ENCODE data around the gene BEST3. TPM values are rescaled to one million over a fixed set of nuclear protein-coding genes. Genes with fewer than 3 reads are reported as not detected.
"Not testable (repeated sequence)": the region's sequence is repeated elsewhere in the genome, so short reads cannot be mapped to it uniquely, and the experiment has no call there.

BEST3 gene
- total RNA-seq, 1 experiment from 2014 or later = 1.1 TPM

DNA sequence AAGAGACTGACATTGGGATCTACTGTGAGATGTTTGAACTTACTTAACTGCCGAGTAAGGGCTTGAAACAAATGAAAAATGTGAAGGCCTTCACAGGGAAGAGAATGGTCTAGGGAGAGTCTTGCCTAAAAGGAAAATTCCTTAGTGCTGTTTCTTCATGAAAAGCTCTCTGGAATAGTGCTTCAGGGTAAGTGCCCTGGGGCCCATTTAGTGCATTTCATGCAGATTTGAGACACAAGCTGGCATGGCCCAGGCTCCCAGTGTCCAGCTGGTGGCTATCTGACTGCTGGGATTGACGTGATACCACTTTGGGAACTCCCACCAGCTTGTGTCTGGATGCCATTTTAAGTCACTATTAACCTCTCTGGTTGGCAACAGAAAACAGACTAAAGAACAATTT lies 26.9 kb downstream of the BEST3 start:
- Mint-ChIP-seq H3K4me1 (ENCODE audit: low read depth, unreplicated experiment) (no peaks in the 10 kb centered on the region), H3K36me3 (ENCODE audit: insufficient read depth, unreplicated experiment) (no peaks in the 10 kb centered on the region), H3K4me3 (ENCODE audit: low read depth, unreplicated experiment) (no peak overlapping the region), H3K27ac (ENCODE audit: unreplicated experiment) (no peak overlapping the region), H3K9me3 (ENCODE audit: low read depth, unreplicated experiment) (no peaks in the 10 kb centered on the region), H3K27me3 (ENCODE audit: unreplicated experiment) (no peaks in the 10 kb centered on the region)
- no TSS peak for BruUV-seq (replicated peaks)
- intact Hi-C loops (cut with micrococcal nuclease; ENCODE audit: unreplicated experiment) = no loop called here
- CTCF ChIA-PET = no interaction called here
- no peak for DNase-seq
- TF ChIP-seq, protein P1, sequence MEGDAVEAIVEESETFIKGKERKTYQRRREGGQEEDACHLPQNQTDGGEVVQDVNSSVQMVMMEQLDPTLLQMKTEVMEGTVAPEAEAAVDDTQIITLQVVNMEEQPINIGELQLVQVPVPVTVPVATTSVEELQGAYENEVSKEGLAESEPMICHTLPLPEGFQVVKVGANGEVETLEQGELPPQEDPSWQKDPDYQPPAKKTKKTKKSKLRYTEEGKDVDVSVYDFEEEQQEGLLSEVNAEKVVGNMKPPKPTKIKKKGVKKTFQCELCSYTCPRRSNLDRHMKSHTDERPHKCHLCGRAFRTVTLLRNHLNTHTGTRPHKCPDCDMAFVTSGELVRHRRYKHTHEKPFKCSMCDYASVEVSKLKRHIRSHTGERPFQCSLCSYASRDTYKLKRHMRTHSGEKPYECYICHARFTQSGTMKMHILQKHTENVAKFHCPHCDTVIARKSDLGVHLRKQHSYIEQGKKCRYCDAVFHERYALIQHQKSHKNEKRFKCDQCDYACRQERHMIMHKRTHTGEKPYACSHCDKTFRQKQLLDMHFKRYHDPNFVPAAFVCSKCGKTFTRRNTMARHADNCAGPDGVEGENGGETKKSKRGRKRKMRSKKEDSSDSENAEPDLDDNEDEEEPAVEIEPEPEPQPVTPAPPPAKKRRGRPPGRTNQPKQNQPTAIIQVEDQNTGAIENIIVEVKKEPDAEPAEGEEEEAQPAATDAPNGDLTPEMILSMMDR (IDR thresholded peaks at IDR 0.05; ENCODE audit: unreplicated experiment) = no peak

DNA sequence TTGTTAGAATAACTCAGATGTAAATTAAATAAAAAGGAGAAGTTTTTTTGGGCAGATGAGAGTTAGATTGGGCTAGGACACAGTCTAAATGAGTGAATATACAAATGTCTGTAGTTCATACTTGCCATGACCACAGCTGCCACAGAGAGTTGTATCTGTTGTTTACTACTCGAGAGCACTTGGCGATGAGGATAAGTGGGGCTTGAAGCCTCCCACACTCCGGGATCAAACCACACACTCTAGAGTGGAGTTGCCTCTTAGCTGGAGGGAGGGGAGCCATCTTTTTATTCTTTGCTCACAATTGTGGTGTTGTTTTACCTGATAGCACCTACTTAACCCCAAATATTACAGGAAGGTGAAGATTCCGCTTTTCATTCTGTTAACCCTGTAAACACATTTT lies 27.5 kb downstream of the BEST3 start:
- Mint-ChIP-seq H3K36me3 (ENCODE audit: insufficient read depth, unreplicated experiment) (no peaks in the 10 kb centered on the region), H3K4me1 (ENCODE audit: low read depth, unreplicated experiment) (no peaks in the 10 kb centered on the region), H3K27ac (ENCODE audit: unreplicated experiment) (no peak overlapping the region), H3K9me3 (ENCODE audit: low read depth, unreplicated experiment) (no peaks in the 10 kb centered on the region), H3K27me3 (ENCODE audit: unreplicated experiment) (no peaks in the 10 kb centered on the region), H3K4me3 (ENCODE audit: low read depth, unreplicated experiment) (no peak overlapping the region)
- no peak for DNase-seq
- BruUV-seq (replicated peaks) = no TSS peak
- TF ChIP-seq, protein P1 (IDR thresholded peaks at IDR 0.05; ENCODE audit: unreplicated experiment) = no peak
- CTCF ChIA-PET = no interaction called here
- intact Hi-C loops (cut with micrococcal nuclease; ENCODE audit: unreplicated experiment) = no loop called here

DNA sequence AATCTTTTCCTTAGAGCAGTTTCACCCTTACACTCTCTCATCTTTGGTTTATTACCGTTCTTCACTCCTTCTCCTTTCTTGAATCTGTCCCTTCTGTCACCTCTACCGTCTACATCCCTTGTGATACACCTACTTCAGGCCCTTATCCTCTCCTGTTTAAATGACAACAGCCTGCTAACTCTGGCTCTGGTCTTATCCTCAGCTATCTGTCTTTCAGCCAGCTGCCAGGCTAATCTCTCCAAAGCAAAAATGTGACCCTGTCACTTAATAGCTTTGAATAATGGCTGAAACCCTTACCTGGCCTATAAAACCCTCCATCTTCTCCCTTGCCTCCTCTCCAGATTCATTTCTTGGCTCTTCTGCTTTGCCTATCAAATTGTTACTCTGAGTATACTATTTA lies 32.3 kb downstream of the BEST3 start:
- BruUV-seq (replicated peaks) = no TSS peak
- DNase-seq = no peak
- H3K9me3 Mint-ChIP-seq (ENCODE audit: low read depth, unreplicated experiment) = no peaks in the 10 kb centered on the region
- no peaks in the 10 kb centered on the region for H3K36me3 Mint-ChIP-seq (ENCODE audit: insufficient read depth, unreplicated experiment)
- CTCF ChIA-PET = no interaction called here
- no peak overlapping the region for H3K27ac Mint-ChIP-seq (ENCODE audit: unreplicated experiment)
- H3K27me3 Mint-ChIP-seq (ENCODE audit: unreplicated experiment) = no peaks in the 10 kb centered on the region
- H3K4me1 Mint-ChIP-seq (ENCODE audit: low read depth, unreplicated experiment) = no peaks in the 10 kb centered on the region
- intact Hi-C loops (cut with micrococcal nuclease; ENCODE audit: unreplicated experiment) = no loop called here
- TF ChIP-seq, protein P1 (IDR thresholded peaks at IDR 0.05; ENCODE audit: unreplicated experiment) = no peak
- no peak overlapping the region for H3K4me3 Mint-ChIP-seq (ENCODE audit: low read depth, unreplicated experiment)

DNA sequence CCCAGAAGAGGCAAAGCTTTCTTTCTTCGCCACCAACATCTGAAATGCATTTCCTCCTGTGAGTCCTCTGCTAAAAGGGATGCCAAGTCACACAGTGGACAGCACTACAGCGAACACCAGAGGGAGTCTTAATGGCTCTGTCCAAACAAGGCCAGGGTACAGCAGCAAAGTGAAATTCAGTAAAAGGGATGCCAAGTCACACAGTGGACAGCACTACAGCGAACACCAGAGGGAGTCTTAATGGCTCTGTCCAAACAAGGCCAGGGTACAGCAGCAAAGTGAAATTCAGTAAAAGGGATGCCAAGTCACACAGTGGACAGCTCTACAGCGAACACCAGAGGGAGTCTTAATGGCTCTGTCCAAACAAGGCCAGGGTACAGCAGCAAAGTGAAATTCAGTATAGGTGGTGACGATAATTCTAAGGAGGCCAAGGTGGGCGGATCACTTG lies 34.1 kb downstream of the BEST3 start:
- H3K9me3 Mint-ChIP-seq (ENCODE audit: low read depth, unreplicated experiment); H3K4me1 Mint-ChIP-seq (ENCODE audit: low read depth, unreplicated experiment); H3K27ac Mint-ChIP-seq (ENCODE audit: unreplicated experiment); H3K27me3 Mint-ChIP-seq (ENCODE audit: unreplicated experiment); BruUV-seq (replicated peaks); intact Hi-C loops (cut with micrococcal nuclease; ENCODE audit: unreplicated experiment); H3K36me3 Mint-ChIP-seq (ENCODE audit: insufficient read depth, unreplicated experiment); H3K4me3 Mint-ChIP-seq (ENCODE audit: low read depth, unreplicated experiment): not testable (repeated sequence)
- TF ChIP-seq, protein P1 (IDR thresholded peaks at IDR 0.05; ENCODE audit: unreplicated experiment) = peak; percentile 52
- peak; percentile 45 for DNase-seq
- CTCF ChIA-PET = interaction anchor here (0.7 to 1.2 kb wide), 2 partner anchors 73 to 79 kb away, joined by 3 read pairs; no protein-coding TSS in a partner anchor

Measured in Calu3 (cell line).